GM10847 (cell line): ENCODE results near the gene HEATR5B.

Source experiments
- POLR2A ChIP-seq: IDR thresholded peaks from 2 replicates; pipeline ENCODE4 v1.6.1; 2011; ENCODE audit not compliant: insufficient read length; ENCODE audit errors: extremely low read depth

The HEATR5B gene

DNA sequence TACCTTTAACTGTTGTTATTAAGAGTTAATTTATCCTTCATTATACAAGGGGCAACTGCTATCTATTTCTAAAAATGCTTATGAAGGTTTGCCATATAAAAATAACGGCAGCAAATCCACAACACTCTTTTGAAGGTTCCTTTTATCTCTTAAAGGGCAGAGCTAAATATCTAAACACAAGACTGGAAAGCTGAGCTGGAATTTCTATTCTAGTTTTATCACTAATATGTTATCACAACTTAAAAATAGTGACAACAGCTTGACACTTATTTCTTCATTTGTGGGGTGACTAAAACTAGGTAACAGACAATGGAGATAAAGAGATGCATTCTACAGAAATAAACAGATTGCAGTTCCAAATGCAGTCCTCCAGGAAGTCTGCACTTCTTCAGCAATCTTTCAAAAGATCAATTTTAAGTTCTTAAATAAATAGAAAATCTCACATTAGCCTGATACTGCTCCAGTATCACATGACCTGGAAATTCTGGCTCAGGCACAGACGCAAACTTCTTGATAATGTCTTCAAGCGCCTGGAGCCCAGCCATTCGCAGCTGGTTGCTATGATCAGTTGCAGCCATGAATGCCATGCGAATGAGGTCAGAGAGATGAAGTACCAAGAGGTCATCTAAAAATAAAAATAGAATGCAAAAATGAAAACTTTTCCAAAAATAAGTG is 63.8 kb downstream of the HEATR5B start:
- no peak for TF ChIP-seq POLR2A

DNA sequence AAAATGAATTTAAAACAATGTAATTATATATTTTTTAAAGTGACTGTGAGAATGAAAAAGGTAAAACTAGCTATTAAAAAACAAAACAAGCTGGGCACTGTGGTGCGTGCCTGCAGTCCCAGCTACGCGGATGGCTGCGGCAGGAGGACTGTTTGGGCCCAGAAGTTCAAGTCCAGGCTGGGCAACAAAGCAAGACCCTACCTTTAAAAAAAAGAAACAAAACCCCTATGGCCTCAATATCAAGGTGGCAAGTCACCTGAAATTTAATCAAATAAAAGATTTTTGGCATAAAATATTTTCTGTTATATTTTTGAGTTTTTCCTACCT is 70.9 kb downstream of the HEATR5B start:
- TF ChIP-seq POLR2A, result no peak

DNA sequence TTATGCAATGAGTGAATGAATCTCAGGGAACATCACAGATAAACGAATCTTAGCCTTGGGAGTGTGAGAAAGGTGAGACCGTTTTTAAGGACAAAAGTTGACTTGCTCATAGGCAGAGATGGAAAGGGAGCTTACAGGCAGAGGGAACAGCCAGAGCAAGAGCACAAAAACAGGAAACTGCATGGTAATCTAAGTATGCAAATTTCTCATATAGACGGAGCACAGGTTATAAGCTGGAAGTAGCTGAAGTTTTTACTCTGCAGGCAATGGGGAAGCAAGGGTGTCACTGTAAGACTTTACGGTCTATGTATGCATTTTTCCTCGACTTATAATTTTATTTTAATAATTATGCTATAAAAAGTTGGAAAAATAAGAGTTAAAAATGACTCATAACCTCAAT is 73.0 kb downstream of the HEATR5B start:
- TF ChIP-seq POLR2A, result no peak

DNA sequence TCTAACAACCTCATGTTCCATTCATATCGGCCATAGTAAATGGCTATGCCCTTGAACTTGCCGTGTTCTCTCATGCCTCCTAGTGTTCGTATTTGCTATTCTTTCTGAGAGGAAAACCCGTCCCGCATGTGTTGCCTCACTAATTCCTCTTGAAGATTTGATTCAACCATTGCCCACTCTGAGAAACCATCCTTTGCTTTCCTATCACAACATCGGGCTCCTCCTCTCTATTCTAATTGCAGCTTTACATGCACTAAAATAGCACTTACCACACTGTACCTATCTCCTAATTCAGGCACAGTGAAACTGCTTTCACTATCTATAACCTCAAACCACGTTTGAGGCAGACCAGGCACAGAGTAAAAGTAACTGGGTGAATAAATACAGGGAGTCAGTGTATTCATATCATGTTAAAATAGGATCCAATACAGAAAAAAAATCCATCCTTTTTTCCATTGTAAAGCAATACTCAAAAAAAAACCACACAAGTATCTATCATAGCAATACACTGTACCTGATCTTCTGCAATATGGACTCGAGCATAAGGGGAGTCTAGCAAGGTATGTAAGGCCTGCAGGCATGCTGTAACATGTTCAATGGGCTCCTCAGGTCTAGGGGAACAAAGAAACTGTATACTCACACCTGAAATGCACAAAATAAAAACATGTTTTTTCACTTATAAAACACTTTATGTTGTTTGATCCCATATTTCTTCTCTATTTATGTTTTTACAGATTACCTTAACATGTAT is 78.9 kb downstream of the HEATR5B start:
- TF ChIP-seq POLR2A, result no peak

DNA sequence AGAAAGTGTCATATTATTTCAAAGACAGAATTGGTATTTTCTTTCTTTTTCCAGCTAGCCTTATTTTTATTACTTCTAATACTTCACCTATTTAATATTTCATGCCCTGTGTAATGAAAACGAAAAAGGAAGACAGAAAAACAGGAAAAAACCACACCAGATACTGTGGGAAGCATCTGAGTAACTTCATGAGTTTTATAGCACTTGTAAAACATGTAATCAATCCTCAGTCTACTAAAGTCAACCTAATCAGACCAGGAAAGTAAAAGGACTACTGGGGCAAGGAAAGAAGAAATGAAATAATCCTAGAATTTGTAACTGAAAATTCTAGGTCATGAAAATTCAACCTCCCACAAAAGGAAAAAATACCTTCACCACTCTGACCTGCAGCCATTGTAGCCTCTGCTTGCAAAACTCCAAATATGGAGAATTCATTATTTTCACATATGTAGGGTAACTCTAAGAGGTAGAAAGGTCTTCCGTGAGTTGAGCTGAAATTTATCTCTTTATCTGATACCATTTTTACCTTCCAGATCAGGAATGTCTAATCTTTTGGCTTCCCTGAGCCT is 83.1 kb downstream of the HEATR5B start:
- no peak for TF ChIP-seq POLR2A

DNA sequence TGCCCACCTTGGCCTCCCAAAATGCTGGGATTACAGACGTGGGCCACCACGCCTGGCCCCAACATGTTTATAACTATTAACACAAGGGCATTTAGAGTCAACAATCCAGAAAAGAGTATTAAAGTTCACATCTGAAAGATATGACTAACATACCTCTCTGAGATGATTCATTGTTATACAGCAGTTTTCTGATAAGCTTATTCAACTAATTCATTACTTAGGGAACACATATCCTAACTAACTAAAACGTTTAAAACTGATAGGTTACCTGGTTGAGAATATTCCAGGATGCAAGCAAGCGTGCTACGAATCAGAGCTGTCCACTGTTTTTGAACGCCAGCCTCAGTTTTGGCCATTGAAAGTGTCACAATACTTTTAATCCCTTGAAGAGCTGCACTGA is 83.9 kb downstream of the HEATR5B start:
- TF ChIP-seq POLR2A, result no peak

DNA sequence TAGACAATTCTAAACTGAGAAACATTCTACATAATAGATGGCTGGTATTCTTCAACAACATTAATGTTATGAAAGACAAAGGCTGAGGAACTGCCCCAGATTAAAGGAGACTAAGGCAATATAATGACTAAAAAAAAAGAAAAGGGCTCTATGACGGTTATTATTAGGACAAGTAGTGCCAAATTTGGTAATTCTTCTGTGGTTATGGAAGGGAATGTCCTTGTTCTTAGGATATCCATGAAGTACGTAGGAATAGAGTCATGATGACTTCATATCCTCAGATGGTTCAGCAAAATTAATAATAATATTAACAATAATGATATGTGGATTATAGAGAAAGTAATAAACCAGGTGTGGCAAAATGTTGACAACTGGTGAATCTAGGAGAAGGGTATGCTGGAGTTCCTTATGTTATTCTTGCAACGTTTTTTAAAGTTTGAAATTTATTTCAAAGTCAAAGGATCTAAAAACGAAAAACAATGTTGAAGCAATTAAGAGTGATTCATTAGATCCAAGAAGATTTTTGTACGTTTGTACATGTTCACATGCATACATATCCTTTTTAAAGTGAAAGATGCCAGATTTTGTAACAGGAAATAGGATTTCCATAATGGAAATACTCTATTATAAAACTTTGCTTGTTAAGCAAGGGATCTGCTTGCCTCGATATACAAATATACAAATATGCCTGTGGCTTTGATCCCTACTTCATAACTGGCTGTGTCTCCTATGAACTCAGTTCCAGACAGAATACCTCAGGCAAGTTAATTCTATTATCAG is 90.1 kb downstream of the HEATR5B start:
- no peak for TF ChIP-seq POLR2A

DNA sequence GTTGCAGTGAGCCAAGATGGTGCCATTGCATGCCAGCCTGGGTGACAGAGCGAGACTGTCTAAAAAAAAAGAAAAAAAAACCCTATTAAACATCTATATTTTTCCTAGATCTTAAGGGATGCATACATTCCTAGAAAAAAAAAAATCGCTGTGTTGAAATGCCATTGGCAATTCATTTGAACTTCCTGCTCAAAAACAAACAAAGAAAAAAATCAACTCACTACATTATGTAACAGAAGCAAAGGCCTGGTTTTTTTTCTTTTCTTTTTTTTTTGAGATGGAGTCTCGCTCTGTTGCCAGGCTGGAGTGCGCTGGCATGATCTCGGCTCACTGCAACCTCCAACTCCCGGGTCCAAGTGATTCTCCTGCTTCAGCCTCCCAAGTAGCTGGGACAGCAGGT is 96.2 kb downstream of the HEATR5B start:
- TF ChIP-seq POLR2A, result no peak

DNA sequence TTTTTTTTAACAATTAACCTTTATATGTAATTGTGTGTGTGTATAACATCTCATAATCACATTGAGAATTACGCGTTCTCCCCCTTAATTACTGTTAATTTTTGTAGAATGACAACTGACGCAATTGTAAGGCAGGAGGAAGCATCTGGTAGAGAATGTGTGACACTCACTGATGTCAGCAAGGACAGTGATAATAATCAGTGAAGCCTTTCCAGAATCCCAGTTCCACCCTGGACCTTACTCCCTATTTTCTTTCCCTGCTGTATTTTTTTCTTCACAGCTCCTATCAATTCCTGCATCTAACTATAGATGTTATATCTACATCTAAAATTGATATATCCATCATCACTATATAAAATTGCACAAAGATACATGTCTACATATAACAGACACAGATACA is 101.7 kb downstream of the HEATR5B start:
- TF ChIP-seq POLR2A, result no peak

DNA sequence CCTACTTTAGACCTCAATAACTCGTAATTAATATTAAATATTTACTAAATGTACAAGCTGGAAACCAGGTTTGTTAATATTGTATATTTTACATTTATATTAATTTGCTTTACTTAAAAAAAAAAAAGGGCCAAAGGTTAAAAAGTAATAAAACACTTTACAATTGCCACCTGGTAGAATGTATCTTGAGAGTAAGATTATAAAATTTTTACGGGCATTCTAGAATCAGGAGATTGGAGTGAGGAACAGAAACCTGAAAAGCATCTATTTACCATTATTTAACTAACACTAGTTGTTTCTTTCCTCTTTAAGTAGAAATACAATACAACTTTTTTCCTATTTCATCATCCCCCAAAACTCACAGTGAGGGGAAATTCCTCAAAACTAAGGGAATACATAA is 102.3 kb downstream of the HEATR5B start:
- no peak for TF ChIP-seq POLR2A

DNA sequence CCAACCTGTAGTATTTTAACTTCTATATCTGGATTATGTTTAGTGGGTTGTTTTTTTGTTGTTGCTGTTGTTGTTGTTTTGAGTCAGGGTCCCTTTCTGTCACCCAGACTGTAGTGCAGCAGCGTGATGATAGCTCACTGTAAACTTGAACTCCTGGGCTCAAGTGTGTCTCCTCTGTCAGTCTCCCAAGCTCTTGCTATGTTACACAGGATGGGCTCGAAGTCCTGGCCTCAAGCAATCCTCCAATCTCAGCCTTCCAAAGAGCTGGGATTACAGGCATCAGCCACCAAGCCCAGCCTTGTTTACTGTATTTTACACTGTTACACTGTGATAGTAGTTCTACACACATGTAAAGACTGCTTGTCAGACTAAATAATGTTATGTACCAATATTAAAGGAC is 108.1 kb downstream of the HEATR5B start:
- TF ChIP-seq POLR2A, result no peak

DNA sequence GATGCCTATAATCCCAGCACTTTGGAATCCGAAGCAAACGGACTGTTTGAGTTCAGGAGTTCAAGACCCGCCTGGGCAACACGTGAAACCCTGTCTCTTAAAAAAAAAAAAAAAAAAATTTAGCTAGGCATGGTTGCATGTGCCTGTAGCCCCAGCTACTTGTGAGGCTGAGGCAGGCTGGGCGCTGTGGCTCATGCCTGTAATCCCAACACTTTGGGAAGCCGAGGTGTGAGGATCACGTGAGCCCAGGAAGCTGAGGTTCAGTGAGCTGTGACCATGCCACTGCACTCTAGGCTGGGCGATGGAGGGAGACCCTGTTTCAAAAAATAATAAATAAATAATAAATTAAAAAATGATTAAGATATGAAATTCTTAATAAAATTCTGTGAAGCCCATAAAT is 108.9 kb downstream of the HEATR5B start:
- no peak for TF ChIP-seq POLR2A

DNA sequence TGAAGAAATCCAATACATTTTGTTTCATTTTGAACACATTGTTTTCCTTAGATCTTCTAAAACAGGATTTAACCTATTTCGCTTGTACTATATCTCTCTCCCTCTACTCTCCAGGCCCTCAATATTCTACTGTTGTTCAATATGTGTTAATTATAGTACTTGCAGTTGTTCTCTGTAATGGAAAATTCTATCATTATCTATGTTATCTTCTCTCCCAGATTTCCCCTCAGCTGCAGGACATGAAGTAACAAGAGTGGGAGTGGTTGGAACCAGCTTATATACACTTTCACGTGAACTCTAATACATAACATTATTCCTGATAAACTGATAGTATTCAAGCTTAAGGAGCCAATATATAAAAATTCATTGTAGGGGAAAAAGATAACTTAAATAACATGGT is 110.9 kb downstream of the HEATR5B start:
- TF ChIP-seq POLR2A, result no peak

DNA sequence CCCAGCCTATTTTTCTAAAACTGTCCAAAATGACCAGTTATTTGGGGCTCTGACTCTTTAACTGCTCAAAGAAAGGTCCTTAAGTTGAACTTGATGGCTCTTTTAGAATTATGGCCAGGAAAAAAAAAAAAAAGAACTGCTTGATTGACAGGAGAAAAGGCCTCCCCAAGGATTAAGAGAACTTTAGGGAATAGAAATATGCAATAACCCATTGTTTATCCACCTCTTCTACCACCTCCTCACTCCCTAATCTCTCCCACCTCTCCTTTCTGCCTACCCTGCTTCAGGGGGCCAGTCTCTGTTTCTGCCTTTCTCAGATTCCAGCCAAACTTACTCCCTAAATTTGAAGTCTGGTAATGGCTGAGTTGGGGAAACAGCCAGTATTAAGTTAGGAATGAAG is 112.2 kb downstream of the HEATR5B start:
- TF ChIP-seq POLR2A, result no peak

DNA sequence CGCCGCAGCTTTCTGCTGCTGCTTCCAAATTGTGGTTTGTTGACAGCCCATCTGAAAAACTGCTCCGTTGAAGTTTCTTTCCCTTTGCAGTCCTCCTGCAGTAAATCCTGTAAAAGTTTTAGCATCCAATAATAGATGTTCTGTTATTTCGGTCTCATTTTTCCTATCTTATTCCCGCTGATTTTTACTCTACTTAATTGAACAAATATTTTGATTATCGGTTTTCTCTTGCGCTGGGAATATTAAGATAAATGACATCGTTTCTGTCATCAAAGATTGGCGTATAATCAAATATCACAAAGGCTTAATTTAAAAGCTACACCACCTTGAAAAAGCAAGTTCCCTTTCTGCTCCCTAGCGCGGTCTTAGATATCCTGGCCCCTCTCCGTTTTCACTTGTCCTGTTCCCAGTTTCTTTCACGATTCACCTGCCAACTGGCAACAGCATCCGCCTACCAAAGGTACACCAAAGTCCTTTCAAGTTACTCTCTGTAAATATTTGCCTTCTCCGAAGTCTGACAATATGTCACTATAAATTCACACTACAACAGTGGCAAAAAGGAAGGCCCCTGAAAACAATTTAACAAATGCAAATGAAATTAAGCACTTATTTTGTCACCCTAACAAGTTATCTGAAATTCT is 116.8 kb downstream of the HEATR5B start:
- TF ChIP-seq POLR2A, result no peak
